Stimulated activated CD8-positive, alpha-beta memory T cell treated with anti-CD3 and anti-CD28 coated beads, Interleukin-2, amount 100 ng/mL, for 48 hours (primary cell): Measurements from ENCODE around the gene CAMSAP2.

Source experiments
- DNase-seq, 2 donors: peaks; one replicate each; pipeline ENCODE4 v3.0.0-alpha.2; 2020; ENCODE audit warnings: low read depth in 2 of 2

CAMSAP2 gene

GRCh38 chr1:200849430-200849829, 110.7 kb downstream of the CAMSAP2 start:
- DNase-seq, result no peak

- no peak for DNase-seq
Measured at GRCh38 chr1:200850554-200850953, 111.9 kb downstream of the CAMSAP2 start.

GRCh38 chr1:200856716-200857357, 118.1 kb downstream of the CAMSAP2 start:
- DNase-seq, result no peak

GRCh38 chr1:200857804-200858203, 119.1 kb downstream of the CAMSAP2 start:
- no peak for DNase-seq

GRCh38 chr1:200861937-200862647, 123.4 kb downstream of the CAMSAP2 start:
- no peak for DNase-seq

- no peak for DNase-seq
Measured at GRCh38 chr1:200862713-200863415, 124.2 kb downstream of the CAMSAP2 start.

- DNase-seq, result no peak
Measured at GRCh38 chr1:200866116-200866515, 127.4 kb downstream of the CAMSAP2 start.

GRCh38 chr1:200866521-200866920, 127.8 kb downstream of the CAMSAP2 start:
- DNase-seq, result peak in 1 of 2 donors; percentile 47

GRCh38 chr1:200867018-200867811, 128.5 kb downstream of the CAMSAP2 start:
- DNase-seq, result no peak

GRCh38 chr1:200869376-200869752, 130.7 kb downstream of the CAMSAP2 start:
- no peak for DNase-seq

- no peak for DNase-seq
Measured at GRCh38 chr1:200869753-200870391, 131.2 kb downstream of the CAMSAP2 start.

- no peak for DNase-seq
Measured at GRCh38 chr1:200872446-200873115, 133.9 kb downstream of the CAMSAP2 start, which contains the start of gene GPR25. Gene GPR25, plus strand, starts transcription at chr1:200872981. Its CDS starts 57 bp downstream, at chr1:200873038.

GRCh38 chr1:200873116-200873670, 134.5 kb downstream of the CAMSAP2 start:
- no peak for DNase-seq

- DNase-seq, result no peak
Measured at GRCh38 chr1:200873671-200874397, 135.1 kb downstream of the CAMSAP2 start.

- no peak for DNase-seq
Measured at GRCh38 chr1:200874694-200875093, 136.0 kb downstream of the CAMSAP2 start.

- DNase-seq, result no peak
Measured at GRCh38 chr1:200875416-200875815, 136.7 kb downstream of the CAMSAP2 start.

- DNase-seq, result no peak
Measured at GRCh38 chr1:200877010-200877409, 138.3 kb downstream of the CAMSAP2 start.

- peak; percentile 39 to 43 for DNase-seq
Measured at GRCh38 chr1:200877839-200878551, 139.3 kb downstream of the CAMSAP2 start.

GRCh38 chr1:200880212-200880611, 141.5 kb downstream of the CAMSAP2 start:
- no peak for DNase-seq
